Measurements from ENCODE around the gene SKIC3.

DNA sequence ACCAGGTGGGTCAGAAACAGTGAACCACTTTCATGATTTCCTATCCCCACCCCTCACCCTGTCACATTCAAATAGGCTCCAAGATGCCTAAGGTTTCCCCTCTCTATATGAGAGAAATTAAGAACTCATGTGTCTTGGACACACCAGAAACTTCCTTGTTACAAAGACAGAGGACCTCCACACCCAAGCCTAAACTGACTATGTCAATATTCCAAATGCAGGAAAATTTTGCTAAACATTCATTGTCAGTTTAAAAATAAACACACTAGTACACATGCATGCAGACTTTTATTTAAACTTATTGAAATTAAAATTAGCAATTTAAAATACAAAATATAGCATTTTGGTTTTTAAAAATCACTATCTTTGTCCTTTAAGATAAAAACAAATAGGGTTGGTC, 26.2 kb downstream of the SKIC3 start:
- TF ChIP-seq, protein P1, sequence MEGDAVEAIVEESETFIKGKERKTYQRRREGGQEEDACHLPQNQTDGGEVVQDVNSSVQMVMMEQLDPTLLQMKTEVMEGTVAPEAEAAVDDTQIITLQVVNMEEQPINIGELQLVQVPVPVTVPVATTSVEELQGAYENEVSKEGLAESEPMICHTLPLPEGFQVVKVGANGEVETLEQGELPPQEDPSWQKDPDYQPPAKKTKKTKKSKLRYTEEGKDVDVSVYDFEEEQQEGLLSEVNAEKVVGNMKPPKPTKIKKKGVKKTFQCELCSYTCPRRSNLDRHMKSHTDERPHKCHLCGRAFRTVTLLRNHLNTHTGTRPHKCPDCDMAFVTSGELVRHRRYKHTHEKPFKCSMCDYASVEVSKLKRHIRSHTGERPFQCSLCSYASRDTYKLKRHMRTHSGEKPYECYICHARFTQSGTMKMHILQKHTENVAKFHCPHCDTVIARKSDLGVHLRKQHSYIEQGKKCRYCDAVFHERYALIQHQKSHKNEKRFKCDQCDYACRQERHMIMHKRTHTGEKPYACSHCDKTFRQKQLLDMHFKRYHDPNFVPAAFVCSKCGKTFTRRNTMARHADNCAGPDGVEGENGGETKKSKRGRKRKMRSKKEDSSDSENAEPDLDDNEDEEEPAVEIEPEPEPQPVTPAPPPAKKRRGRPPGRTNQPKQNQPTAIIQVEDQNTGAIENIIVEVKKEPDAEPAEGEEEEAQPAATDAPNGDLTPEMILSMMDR (conservative IDR thresholded peaks at IDR 0.05; ENCODE audit: low read depth in 2 of 2): no peak
- TF ChIP-seq JUNB (IDR thresholded peaks at IDR 0.05; ENCODE audit: unreplicated experiment): no peak
- no peak for TF ChIP-seq EZH2 (IDR thresholded peaks at IDR 0.05; ENCODE audit: low read depth, unreplicated experiment)
- TF ChIP-seq, protein P2, sequence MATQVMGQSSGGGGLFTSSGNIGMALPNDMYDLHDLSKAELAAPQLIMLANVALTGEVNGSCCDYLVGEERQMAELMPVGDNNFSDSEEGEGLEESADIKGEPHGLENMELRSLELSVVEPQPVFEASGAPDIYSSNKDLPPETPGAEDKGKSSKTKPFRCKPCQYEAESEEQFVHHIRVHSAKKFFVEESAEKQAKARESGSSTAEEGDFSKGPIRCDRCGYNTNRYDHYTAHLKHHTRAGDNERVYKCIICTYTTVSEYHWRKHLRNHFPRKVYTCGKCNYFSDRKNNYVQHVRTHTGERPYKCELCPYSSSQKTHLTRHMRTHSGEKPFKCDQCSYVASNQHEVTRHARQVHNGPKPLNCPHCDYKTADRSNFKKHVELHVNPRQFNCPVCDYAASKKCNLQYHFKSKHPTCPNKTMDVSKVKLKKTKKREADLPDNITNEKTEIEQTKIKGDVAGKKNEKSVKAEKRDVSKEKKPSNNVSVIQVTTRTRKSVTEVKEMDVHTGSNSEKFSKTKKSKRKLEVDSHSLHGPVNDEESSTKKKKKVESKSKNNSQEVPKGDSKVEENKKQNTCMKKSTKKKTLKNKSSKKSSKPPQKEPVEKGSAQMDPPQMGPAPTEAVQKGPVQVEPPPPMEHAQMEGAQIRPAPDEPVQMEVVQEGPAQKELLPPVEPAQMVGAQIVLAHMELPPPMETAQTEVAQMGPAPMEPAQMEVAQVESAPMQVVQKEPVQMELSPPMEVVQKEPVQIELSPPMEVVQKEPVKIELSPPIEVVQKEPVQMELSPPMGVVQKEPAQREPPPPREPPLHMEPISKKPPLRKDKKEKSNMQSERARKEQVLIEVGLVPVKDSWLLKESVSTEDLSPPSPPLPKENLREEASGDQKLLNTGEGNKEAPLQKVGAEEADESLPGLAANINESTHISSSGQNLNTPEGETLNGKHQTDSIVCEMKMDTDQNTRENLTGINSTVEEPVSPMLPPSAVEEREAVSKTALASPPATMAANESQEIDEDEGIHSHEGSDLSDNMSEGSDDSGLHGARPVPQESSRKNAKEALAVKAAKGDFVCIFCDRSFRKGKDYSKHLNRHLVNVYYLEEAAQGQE (IDR thresholded peaks at IDR 0.05; ENCODE audit: unreplicated experiment): no peak
- no peak for TF ChIP-seq CREB1 (CRISPR knock-in tag; IDR thresholded peaks at IDR 0.05; ENCODE audit: low read depth)
- TF ChIP-seq POLR2AphosphoS5 (IDR thresholded peaks at IDR 0.05; ENCODE audit: low read depth): no peak
- no peak for TF ChIP-seq ZNF331 (CRISPR knock-in tag; IDR thresholded peaks at IDR 0.05; ENCODE audit: low read depth)
- no peak for TF ChIP-seq EZH2phosphoT487 (IDR thresholded peaks at IDR 0.05; ENCODE audit: unreplicated experiment)
- no peak for TF ChIP-seq STAT1 (IDR thresholded peaks at IDR 0.05; ENCODE audit: unreplicated experiment)

Data from GM23338 (cell line).